Retina (tissue), 1 donor: ENCODE measurements around the gene AMIGO1.

Experiments used
- DNase-seq: peaks from one replicate; pipeline ENCODE4 v3.0.0-alpha.2; 2016

AMIGO1 gene

GRCh38 chr1:109509176-109510134 lies at the start of gene AMIGO1:
AMIGO1 (minus strand) TSS chr1:109509727; CDS start chr1:109508912, 815 bp downstream.
- DNase-seq: peak; percentile 68

- DNase-seq: no peak
Measured at GRCh38 chr1:109557520-109557919, 48.0 kb upstream of the AMIGO1 start.

- DNase-seq: no peak
Measured at GRCh38 chr1:109556563-109556962, 47.0 kb upstream of the AMIGO1 start.

GRCh38 chr1:109548321-109549267 lies 39.1 kb upstream of the AMIGO1 start, which contains the start of gene GNAI3:
GNAI3 (plus strand) TSS chr1:109548615; CDS start chr1:109548721, 106 bp downstream.
- peak; percentile 96 for DNase-seq

GRCh38 chr1:109547463-109548320 lies 38.2 kb upstream of the AMIGO1 start:
- no peak for DNase-seq

- DNase-seq: peak; percentile 82
Measured at GRCh38 chr1:109546311-109547109, 37.0 kb upstream of the AMIGO1 start.

- DNase-seq: no peak
Measured at GRCh38 chr1:109543988-109544735, 34.6 kb upstream of the AMIGO1 start.

- DNase-seq: no peak
Measured at GRCh38 chr1:109543283-109543987, 33.9 kb upstream of the AMIGO1 start.

GRCh38 chr1:109542657-109543056 lies 33.1 kb upstream of the AMIGO1 start:
- DNase-seq: no peak

GRCh38 chr1:109541102-109541501 lies 31.6 kb upstream of the AMIGO1 start:
- DNase-seq: no peak

- peak; percentile 32 for DNase-seq
Measured at GRCh38 chr1:109539676-109540075, 30.1 kb upstream of the AMIGO1 start, which contains the start of gene GPR61. GPR61 (plus strand) TSS chr1:109539872; CDS start chr1:109543023, 3,151 bp downstream.

GRCh38 chr1:109538827-109539555 lies 29.5 kb upstream of the AMIGO1 start:
- no peak for DNase-seq

GRCh38 chr1:109537450-109538178 lies 28.1 kb upstream of the AMIGO1 start:
- DNase-seq: no peak

GRCh38 chr1:109535971-109536491 lies 26.5 kb upstream of the AMIGO1 start:
- DNase-seq: no peak

GRCh38 chr1:109535481-109535880 lies 26.0 kb upstream of the AMIGO1 start:
- DNase-seq: no peak

GRCh38 chr1:109534307-109534858 lies 24.9 kb upstream of the AMIGO1 start:
- DNase-seq: no peak

GRCh38 chr1:109532365-109533136 lies 23.0 kb upstream of the AMIGO1 start:
- DNase-seq: peak; percentile 92
